ENCODE data around the gene CD82.

Gene CD82

GRCh38 chr11:44561964-44562734, 3.3 kb upstream of the CD82 start:
- no peak for DNase-seq

GRCh38 chr11:44562845-44563460, 2.5 kb upstream of the CD82 start:
- no peak for DNase-seq

- no peak for DNase-seq
Measured at GRCh38 chr11:44563711-44564110, 1.8 kb upstream of the CD82 start.

- DNase-seq = no peak
Measured at GRCh38 chr11:44564166-44564565, 1.3 kb upstream of the CD82 start.

GRCh38 chr11:44564670-44565210, 723 bp upstream of the CD82 start:
- no peak for DNase-seq

- no peak for DNase-seq
Measured at GRCh38 chr11:44565953-44566949, 788 bp downstream of the CD82 start.

GRCh38 chr11:44566952-44567875, 1.8 kb downstream of the CD82 start:
- DNase-seq = no peak

GRCh38 chr11:44567876-44568256, 2.4 kb downstream of the CD82 start:
- no peak for DNase-seq

GRCh38 chr11:44568331-44568657, 2.8 kb downstream of the CD82 start:
- DNase-seq = no peak

GRCh38 chr11:44568658-44569473, 3.4 kb downstream of the CD82 start:
- DNase-seq = no peak

- no peak for DNase-seq
Measured at GRCh38 chr11:44570411-44571155, 5.1 kb downstream of the CD82 start.

GRCh38 chr11:44571871-44572270, 6.4 kb downstream of the CD82 start:
- no peak for DNase-seq

- no peak for DNase-seq
Measured at GRCh38 chr11:44572436-44572835, 7.0 kb downstream of the CD82 start.

GRCh38 chr11:44572884-44573283, 7.4 kb downstream of the CD82 start:
- no peak for DNase-seq

- DNase-seq = no peak
Measured at GRCh38 chr11:44573333-44573732, 7.9 kb downstream of the CD82 start.

- DNase-seq = no peak
Measured at GRCh38 chr11:44574610-44575287, 9.3 kb downstream of the CD82 start.

GRCh38 chr11:44575288-44575672, 9.8 kb downstream of the CD82 start:
- DNase-seq = no peak

- DNase-seq = no peak
Measured at GRCh38 chr11:44575962-44576361, 10.5 kb downstream of the CD82 start.

GRCh38 chr11:44576656-44577055, 11.2 kb downstream of the CD82 start:
- DNase-seq = no peak

- DNase-seq = no peak
Measured at GRCh38 chr11:44577231-44577830, 11.9 kb downstream of the CD82 start.

Data from NCI-H2227 treated with DMSO at 0.1 percent for 48 hours (cell line).